ENCODE data around the gene CYP3A7. TPM values are rescaled to one million over a fixed set of nuclear protein-coding genes. Genes with fewer than 3 reads are reported as not detected.

CYP3A7 gene
- total and polyA plus RNA-seq, 2 of the 13 experiments (the other 11 are each of a cell fraction or from before 2014, with no cell fraction given), result 5.8 to 6.4 TPM

DNA sequence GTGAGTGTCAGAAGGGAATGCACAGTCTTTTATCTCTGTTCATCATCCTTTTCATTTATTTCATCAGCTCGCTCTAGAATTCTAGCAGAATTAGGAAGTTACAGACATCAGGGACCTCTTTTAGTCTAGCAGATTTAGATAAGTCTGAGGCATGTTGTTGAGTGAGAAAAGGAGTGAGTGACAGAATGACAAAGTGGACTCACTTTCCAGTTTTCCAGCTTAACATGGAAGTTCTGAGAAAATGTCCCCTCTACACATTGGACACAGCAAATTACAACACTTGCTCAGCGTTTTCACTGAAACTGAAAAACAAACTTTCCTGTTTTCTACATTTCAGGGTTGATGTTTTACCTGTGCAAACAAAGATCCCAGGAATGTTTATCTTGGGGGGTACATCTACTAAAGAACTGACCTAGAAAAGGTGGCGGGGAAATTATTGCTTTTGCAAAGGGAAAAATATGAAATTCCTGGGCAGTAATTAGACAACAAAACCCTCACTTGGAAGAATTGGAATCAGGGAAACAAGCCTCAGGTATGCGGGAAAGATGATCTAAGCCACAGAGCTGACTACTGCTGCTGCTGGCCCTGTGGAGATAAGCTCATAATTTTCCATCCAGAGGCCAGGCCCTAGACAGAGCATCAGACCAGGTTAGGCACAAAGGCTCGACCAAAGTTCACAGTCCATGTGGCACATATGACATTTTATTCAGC, 40.6 kb downstream of the CYP3A7 start (continued):
- TF ChIP-seq STAT6 (CRISPR knock-in tag; IDR thresholded peaks at IDR 0.05; ENCODE audit: borderline replicate concordance), result no peak
- TF ChIP-seq ZBTB40 (IDR thresholded peaks at IDR 0.05), result no peak
- TF ChIP-seq ZBTB40 (CRISPR knock-in tag; IDR thresholded peaks at IDR 0.05), result no peak; the same call in 1 of the 2 replicates
- TF ChIP-seq, protein P1, sequence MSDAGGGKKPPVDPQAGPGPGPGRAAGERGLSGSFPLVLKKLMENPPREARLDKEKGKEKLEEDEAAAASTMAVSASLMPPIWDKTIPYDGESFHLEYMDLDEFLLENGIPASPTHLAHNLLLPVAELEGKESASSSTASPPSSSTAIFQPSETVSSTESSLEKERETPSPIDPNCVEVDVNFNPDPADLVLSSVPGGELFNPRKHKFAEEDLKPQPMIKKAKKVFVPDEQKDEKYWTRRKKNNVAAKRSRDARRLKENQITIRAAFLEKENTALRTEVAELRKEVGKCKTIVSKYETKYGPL (CRISPR knock-in tag; IDR thresholded peaks at IDR 0.05), result 0 out of 2 replicates have a peak, but pooled peaks have one; percentile 31
- TF ChIP-seq SMC3 (IDR thresholded peaks at IDR 0.05; ENCODE audit: low read length), result no peak
- TF ChIP-seq GATAD2A (CRISPR knock-in tag; IDR thresholded peaks at IDR 0.05), result peak; percentile 87
- no peak for TF ChIP-seq ZNF205 (CRISPR knock-in tag; IDR thresholded peaks at IDR 0.05)
- TF ChIP-seq ARNT (IDR thresholded peaks at IDR 0.05), result no peak
- TF ChIP-seq PATZ1 (CRISPR knock-in tag; IDR thresholded peaks at IDR 0.05), result peak; percentile 75
- no peak for TF ChIP-seq SIX4 (CRISPR knock-in tag; IDR thresholded peaks at IDR 0.05)
- no peak for TF ChIP-seq NPAS2 (CRISPR knock-in tag; IDR thresholded peaks at IDR 0.05; ENCODE audit: borderline replicate concordance)
